DND-41 (cell line): ENCODE measurements around the gene COL4A1.

Experiments used
- ATAC-seq: fragments of 200-7000 bp; cut with Tn5 transposase; 3 replicates; pipeline ENCODE4 v1.9.1; 2021; ENCODE audit warnings: low read depth; ENCODE audit not compliant: insufficient read depth
- DNase-seq: peaks from one replicate; pipeline ENCODE4 v3.0.0-alpha.2; 2020
- H2AFZ ChIP-seq: 2 replicates; pipeline ENCODE4 v1.6.0; 2012; ENCODE audit warnings: low read depth, low read length
- H3K27ac ChIP-seq: 2 replicates; pipeline ENCODE4 v1.5.1; 2012; ENCODE audit warnings: low read length, inconsistent platforms
- H3K27me3 ChIP-seq: fragments of 200-600 bp; sonication (generic); 2 replicates; pipeline ENCODE4 v1.6.0; 2012; ENCODE audit warnings: low read length, mild to moderate bottlenecking, inconsistent platforms; ENCODE audit not compliant: insufficient read depth, poor library complexity
- H3K36me3 ChIP-seq: 2 replicates; pipeline ENCODE4 v1.5.1; 2012; ENCODE audit warnings: low read length, inconsistent platforms; ENCODE audit not compliant: insufficient read depth
- H3K4me1 ChIP-seq: 2 replicates; pipeline ENCODE4 v1.5.1; 2012; ENCODE audit warnings: mild to moderate bottlenecking, low read length; ENCODE audit not compliant: insufficient read depth
- H3K4me2 ChIP-seq: 2 replicates; pipeline ENCODE4 v1.6.0; 2012; ENCODE audit warnings: mild to moderate bottlenecking, moderate library complexity, low read length, inconsistent platforms; ENCODE audit not compliant: insufficient read depth
- H3K4me3 ChIP-seq, 2 experiments: fragments of 200-600 bp in 1 of 2; shearing (Covaris generic) in 1 of 2; 2 replicates each; pipeline ENCODE4 v1.5.1; 2012 to 2016; ENCODE audit warnings: inconsistent platforms in 2 of 2, low read length in 2 of 2, mild to moderate bottlenecking in 2 of 2, low read depth in 1 of 2, moderate library complexity in 1 of 2
- H3K79me2 ChIP-seq: 2 replicates; pipeline ENCODE4 v1.6.0; 2012; ENCODE audit warnings: low read length, inconsistent platforms; ENCODE audit not compliant: insufficient read depth
- H3K9ac ChIP-seq: 2 replicates; pipeline ENCODE4 v1.6.0; 2012; ENCODE audit warnings: low read depth, mild to moderate bottlenecking, inconsistent platforms, low read length, moderate library complexity
- H3K9me3 ChIP-seq: 2 replicates; pipeline ENCODE4 v1.5.1; 2012; ENCODE audit warnings: low read length, moderate library complexity, mild to moderate bottlenecking, inconsistent platforms; ENCODE audit not compliant: insufficient read depth, severe bottlenecking
- H4K20me1 ChIP-seq: 2 replicates; pipeline ENCODE4 v1.6.0; 2012; ENCODE audit warnings: low read length; ENCODE audit not compliant: insufficient read depth
- CTCF ChIP-seq: IDR thresholded peaks from 2 replicates; pipeline ENCODE4 v1.5.1; 2012; ENCODE audit warnings: borderline replicate concordance, low read length, moderate library complexity, mild to moderate bottlenecking; ENCODE audit not compliant: poor library complexity, severe bottlenecking; ENCODE audit errors: extremely low read depth
- EZH2 ChIP-seq: IDR thresholded peaks from 3 replicates; pipeline ENCODE4 v1.6.1; 2012; ENCODE audit warnings: borderline replicate concordance, low read depth, mild to moderate bottlenecking, moderate library complexity, low read length, inconsistent platforms; ENCODE audit not compliant: severe bottlenecking

Gene COL4A1

GRCh38 chr13:110318920-110319319 lies 12.0 kb upstream of the COL4A1 start:
- ATAC-seq (no peak), DNase-seq (no peak)
- no peaks in the 10 kb centered on the region for H3K79me2 ChIP-seq
- no peak overlapping the region for H3K9ac ChIP-seq
- peaks cover 39% of the 10 kb centered on the region for H3K27me3 ChIP-seq
- H3K4me2 ChIP-seq, result no peak overlapping the region
- H4K20me1 ChIP-seq, result peaks cover 6% of the 10 kb centered on the region; the same call in 1 of the 2 replicates
- no peak overlapping the region for H3K4me3 ChIP-seq
- H3K9me3 ChIP-seq, result no peaks in the 10 kb centered on the region
- no peaks in the 10 kb centered on the region for H3K36me3 ChIP-seq
- no peak overlapping the region for H2AFZ ChIP-seq
- TF ChIP-seq EZH2 (no peak), CTCF (no peak)
- H3K4me1 ChIP-seq, result no peaks in the 10 kb centered on the region; the same call in 1 of the 2 replicates
- H3K27ac ChIP-seq, result no peak overlapping the region

DNA sequence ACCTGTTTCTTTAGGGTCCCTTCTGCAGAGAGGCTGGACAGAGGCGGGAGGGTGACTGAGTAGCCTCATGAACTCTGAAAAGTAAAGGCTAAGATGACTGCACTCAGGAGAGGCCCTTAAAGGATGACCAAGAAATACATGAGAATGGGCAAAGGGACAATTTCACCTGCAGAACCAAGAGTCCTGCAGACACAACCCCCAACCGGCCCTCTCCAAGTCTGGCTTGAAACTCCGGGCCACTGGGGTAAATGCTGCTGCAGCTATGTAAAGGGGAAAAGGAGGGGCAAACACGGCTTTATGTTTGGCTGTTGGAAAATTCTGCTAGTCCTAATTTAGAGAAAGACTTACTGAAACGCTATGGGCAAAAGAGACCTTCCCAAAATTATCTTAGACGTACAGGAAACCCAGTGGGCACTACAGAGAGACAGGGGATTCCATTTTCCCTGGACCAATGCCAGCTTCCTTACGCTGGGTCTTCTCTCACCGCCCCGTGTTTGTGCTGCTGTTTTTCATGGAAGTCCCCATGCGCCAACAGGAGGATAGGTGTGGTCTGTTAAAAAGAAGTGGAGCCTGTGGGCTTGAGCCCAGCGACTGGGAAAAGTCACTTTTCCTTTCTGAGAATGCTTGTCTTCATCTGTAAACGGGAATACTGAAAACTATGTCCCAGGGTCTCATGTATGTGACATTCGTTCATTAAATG lies 10.7 kb upstream of the COL4A1 start:
- Histone ChIP-seq H2AFZ (no peak overlapping the region), H3K4me1 (no peaks in the 10 kb centered on the region; the same call in 1 of the 2 replicates), H3K36me3 (no peaks in the 10 kb centered on the region), H4K20me1 (peaks cover 6% of the 10 kb centered on the region; the same call in 1 of the 2 replicates), H3K27ac (no peak overlapping the region), H3K79me2 (no peaks in the 10 kb centered on the region), H3K9me3 (no peaks in the 10 kb centered on the region), H3K9ac (no peak overlapping the region), H3K4me3 (no peak overlapping the region), H3K4me2 (no peak overlapping the region), H3K27me3 (peaks cover 37% of the 10 kb centered on the region)
- TF ChIP-seq CTCF, result no peak
- TF ChIP-seq EZH2, result no peak
- DNase-seq, result no peak
- no peak for ATAC-seq

GRCh38 chr13:110317093-110317492 lies 10.1 kb upstream of the COL4A1 start:
- no peaks in the 10 kb centered on the region for H3K9me3 ChIP-seq
- H3K4me3 ChIP-seq, result no peak overlapping the region
- DNase-seq, result no peak
- ATAC-seq, result no peak
- peaks cover 6% of the 10 kb centered on the region; the same call in 1 of the 2 replicates for H4K20me1 ChIP-seq
- no peak overlapping the region for H3K9ac ChIP-seq
- no peak overlapping the region for H2AFZ ChIP-seq
- no peak overlapping the region for H3K27ac ChIP-seq
- H3K36me3 ChIP-seq, result no peaks in the 10 kb centered on the region
- H3K79me2 ChIP-seq, result no peaks in the 10 kb centered on the region
- H3K4me2 ChIP-seq, result no peak overlapping the region
- no peaks in the 10 kb centered on the region; the same call in 1 of the 2 replicates for H3K4me1 ChIP-seq
- H3K27me3 ChIP-seq, result peaks cover 38% of the 10 kb centered on the region
- TF ChIP-seq EZH2 (no peak), CTCF (no peak)
